HG02642 (cell line): ENCODE results near the gene HTR4.
A peak's percentile ranks its signal among the peaks of the same experiment; 100 is the strongest.

Experiments used
- ATAC-seq: cut with Tn5 transposase; IDR thresholded peaks from one replicate; pipeline ENCODE4 v1.9.1; 2021; ENCODE audit warnings: mild to moderate bottlenecking; ENCODE audit not compliant: unreplicated experiment, poor library complexity

The HTR4 gene

DNA sequence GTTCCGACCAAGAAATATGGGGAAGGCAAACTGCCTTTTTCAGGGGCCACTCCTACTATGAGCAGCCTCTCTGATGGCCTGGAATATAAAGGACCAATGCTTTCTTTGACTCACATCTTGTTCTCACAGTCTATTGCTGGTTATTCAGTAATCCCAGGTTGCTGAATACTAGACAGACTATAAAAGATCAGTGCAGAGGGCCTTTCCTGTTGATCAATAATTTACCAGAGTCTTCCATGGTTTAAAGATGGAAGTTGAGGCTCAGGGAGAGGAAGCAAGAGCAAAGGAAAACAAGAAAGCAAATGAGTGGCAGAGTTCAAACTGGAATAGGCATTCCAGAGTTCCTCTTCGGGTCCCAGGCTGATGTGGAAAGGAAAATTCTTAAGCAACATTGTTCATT lies 207.7 kb downstream of the HTR4 start:
- no peak for ATAC-seq

- no peak for ATAC-seq
Observed at GRCh38 chr5:148445578-148445977, 208.7 kb downstream of the HTR4 start.

- peak; percentile 85 for ATAC-seq
Observed at GRCh38 chr5:148443998-148444397, 210.3 kb downstream of the HTR4 start.

GRCh38 chr5:148443241-148443640 lies 211.1 kb downstream of the HTR4 start:
- no peak for ATAC-seq

- no peak for ATAC-seq
Observed at GRCh38 chr5:148438933-148439332, 215.4 kb downstream of the HTR4 start.

DNA sequence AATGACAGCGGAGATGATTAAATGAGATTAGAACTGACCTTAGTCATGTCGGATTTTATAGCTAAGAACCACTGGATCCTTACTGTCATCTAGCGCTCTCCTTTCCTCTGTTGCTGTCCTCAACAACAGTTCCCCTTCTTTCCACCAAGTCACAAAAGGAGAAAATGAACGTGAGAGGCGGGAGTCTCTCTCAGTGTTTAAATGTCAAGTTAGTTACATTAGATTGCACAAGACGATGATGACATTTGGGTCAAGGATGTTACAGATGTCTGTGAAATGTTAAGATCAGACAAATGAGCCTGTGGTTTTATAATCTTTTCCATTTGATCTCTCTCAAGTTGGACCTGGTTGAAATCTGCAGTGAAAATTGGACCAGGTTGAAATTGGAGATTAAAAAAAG lies 217.1 kb downstream of the HTR4 start:
- ATAC-seq: no peak

GRCh38 chr5:148436029-148436428 lies 218.3 kb downstream of the HTR4 start:
- no peak for ATAC-seq

DNA sequence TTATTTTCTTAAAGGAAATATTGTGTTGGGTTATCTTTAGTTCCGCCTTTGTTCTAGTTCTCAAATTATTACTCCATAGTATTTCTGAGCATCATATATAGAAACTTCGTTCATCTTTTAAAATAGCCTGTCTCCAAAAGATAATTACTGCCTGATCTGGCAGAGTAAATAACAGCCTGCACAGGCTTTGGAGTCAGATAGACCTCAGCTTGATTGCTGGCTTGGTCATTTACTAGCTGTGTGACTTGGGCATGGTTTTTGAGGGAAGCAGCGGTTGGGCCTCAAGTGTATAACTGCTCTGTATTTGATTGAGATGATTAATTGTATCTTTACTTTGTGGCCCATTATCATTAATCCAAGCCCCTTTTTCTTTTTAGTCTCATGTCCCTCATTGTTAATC lies 220.5 kb downstream of the HTR4 start:
- no peak for ATAC-seq
